Trophoblast cell (in vitro differentiated cells and primary cell): ENCODE results near the gene THEMIS.

Source experiments
- DNase-seq, 2 donors: peaks; one replicate each; pipeline ENCODE4 v3.0.0-alpha.2; 2016
- H2AFZ ChIP-seq: 2 replicates; pipeline ENCODE4 v1.6.1; 2013; ENCODE audit warnings: low read length, moderate library complexity, mild to moderate bottlenecking; ENCODE audit not compliant: insufficient read depth, poor library complexity
- H2AK5ac ChIP-seq: 2 replicates; pipeline ENCODE4 v1.6.1; 2013; ENCODE audit warnings: mild to moderate bottlenecking, low read length
- H2BK120ac ChIP-seq: 2 replicates; pipeline ENCODE4 v1.6.1; 2013; ENCODE audit warnings: low read length, mild to moderate bottlenecking, moderate library complexity; ENCODE audit not compliant: insufficient read depth, poor library complexity
- H2BK12ac ChIP-seq: 2 replicates; pipeline ENCODE4 v1.6.1; 2013; ENCODE audit warnings: mild to moderate bottlenecking, low read length, moderate library complexity
- H2BK5ac ChIP-seq: 2 replicates; pipeline ENCODE4 v1.6.1; 2013; ENCODE audit warnings: low read length, low read depth, moderate library complexity, mild to moderate bottlenecking; ENCODE audit not compliant: poor library complexity
- H3K14ac ChIP-seq: 2 replicates; pipeline ENCODE4 v1.6.1; 2013; ENCODE audit warnings: mild to moderate bottlenecking, low read length
- H3K18ac ChIP-seq: 2 replicates; pipeline ENCODE4 v1.6.1; 2013; ENCODE audit warnings: mild to moderate bottlenecking, low read length
- H3K23ac ChIP-seq: 2 replicates; pipeline ENCODE4 v1.6.1; 2013; ENCODE audit warnings: low read length
- H3K27ac ChIP-seq: 2 replicates; pipeline ENCODE4 v1.5.1; 2013; ENCODE audit warnings: low read depth, mild to moderate bottlenecking, inconsistent platforms, low read length, moderate library complexity
- H3K27me3 ChIP-seq: 2 replicates; pipeline ENCODE4 v1.6.1; 2013; ENCODE audit warnings: inconsistent platforms, mild to moderate bottlenecking, low read length, moderate library complexity; ENCODE audit not compliant: insufficient read depth
- H3K36me3 ChIP-seq, 2 experiments: 1 replicate in 1 of 2; 2 replicates in 1 of 2; pipeline ENCODE4 v1.6.1; 2013; ENCODE audit warnings: low read length in 2 of 2, mild to moderate bottlenecking in 2 of 2, moderate library complexity in 1 of 2; ENCODE audit not compliant: insufficient read depth in 2 of 2, control insufficient read depth in 1 of 2
- H3K4ac ChIP-seq: 2 replicates; pipeline ENCODE4 v1.6.1; 2013; ENCODE audit warnings: low read depth, mild to moderate bottlenecking, low read length, moderate library complexity
- H3K4me1 ChIP-seq, 2 experiments: 1 replicate in 1 of 2; 2 replicates in 1 of 2; pipeline ENCODE4 v1.6.1; 2013; ENCODE audit warnings: low read length in 2 of 2, mild to moderate bottlenecking in 2 of 2, moderate library complexity in 1 of 2; ENCODE audit not compliant: insufficient read depth in 2 of 2, control insufficient read depth in 1 of 2
- H3K4me2 ChIP-seq: 2 replicates; pipeline ENCODE4 v1.6.1; 2013; ENCODE audit warnings: inconsistent platforms, mild to moderate bottlenecking, low read length, moderate library complexity
- H3K4me3 ChIP-seq: 2 replicates; pipeline ENCODE4 v1.5.1; 2013; ENCODE audit warnings: mild to moderate bottlenecking, low read depth, low read length, inconsistent platforms
- H3K79me1 ChIP-seq: one replicate; pipeline ENCODE4 v1.6.1; 2013; ENCODE audit warnings: low read length
- H3K79me2 ChIP-seq: 2 replicates; pipeline ENCODE4 v1.6.1; 2013; ENCODE audit warnings: low read length, mild to moderate bottlenecking; ENCODE audit not compliant: control insufficient read depth, insufficient read depth, poor library complexity
- H3K9ac ChIP-seq: 2 replicates; pipeline ENCODE4 v1.6.1; 2013; ENCODE audit warnings: mild to moderate bottlenecking, low read length
- H3K9me3 ChIP-seq: 2 replicates; pipeline ENCODE4 v1.6.1; 2013; ENCODE audit warnings: low read depth, mild to moderate bottlenecking, control low read depth, inconsistent platforms, low read length; ENCODE audit not compliant: insufficient read depth
- H4K12ac ChIP-seq: 2 replicates; pipeline ENCODE4 v1.6.1; 2013; ENCODE audit warnings: low read depth, mild to moderate bottlenecking, low read length, moderate library complexity
- H4K8ac ChIP-seq: 2 replicates; pipeline ENCODE4 v1.6.1; 2013; ENCODE audit warnings: low read depth, mild to moderate bottlenecking, low read length, moderate library complexity
- H4K91ac ChIP-seq: one replicate; pipeline ENCODE4 v1.6.1; 2013; ENCODE audit warnings: low read depth, mild to moderate bottlenecking, low read length, moderate library complexity
- WGBS: extraction: QIAGEN DNeasy Blood & Tissue Kit; methylation state at CpG from one replicate; pipeline ENCODE4 v1.1.7; 2013; ENCODE audit warnings: missing lambda C conversion rate; ENCODE audit not compliant: insufficient read length, insufficient coverage; ENCODE audit errors: extremely low coverage; 5-methylcytosine and 5-hydroxymethylcytosine counted together

Gene THEMIS

DNA sequence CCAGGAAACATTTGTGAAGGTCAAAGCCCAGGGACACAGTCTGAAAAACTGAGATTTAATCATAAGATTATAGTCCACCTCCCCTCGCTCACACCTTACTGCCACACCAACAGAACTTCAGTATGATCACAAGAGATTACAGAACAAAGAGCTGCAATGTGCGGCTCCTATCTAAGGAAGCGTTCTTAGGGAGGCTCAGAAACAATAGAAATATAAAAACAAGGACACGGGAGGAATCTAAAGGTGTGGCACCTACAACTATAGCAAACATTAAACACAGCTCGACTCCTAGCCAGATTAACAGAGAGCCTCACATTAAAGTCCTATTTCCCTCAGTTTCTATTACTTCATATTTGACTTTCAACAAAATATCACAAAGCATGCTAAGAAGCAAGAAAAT is 40.4 kb upstream of the THEMIS start:
- Histone ChIP-seq H3K4me1 (no peaks in the 10 kb centered on the region), H4K12ac (no peak overlapping the region), H3K4me2 (no peak overlapping the region), H3K4ac (no peak overlapping the region), H3K4me3 (no peak overlapping the region), H3K27ac (no peak overlapping the region), H3K36me3 (no peaks in the 10 kb centered on the region), H4K8ac (no peak overlapping the region), H3K18ac (no peak overlapping the region), H3K9ac (no peak overlapping the region), H3K79me1 (no peaks in the 10 kb centered on the region), H2BK120ac (no peak overlapping the region), H3K23ac (no peak overlapping the region), H3K9me3 (no peaks in the 10 kb centered on the region), H2BK5ac (no peak overlapping the region), H3K79me2 (no peaks in the 10 kb centered on the region), H3K27me3 (no peaks in the 10 kb centered on the region), H2AFZ (no peak overlapping the region), H4K91ac (no peak overlapping the region), H2BK12ac (no peak overlapping the region), H3K14ac (no peak overlapping the region), H2AK5ac (no peak overlapping the region)
- no peak for DNase-seq
- WGBS = no CpG with 5 or more reads among the region's 5 CpGs

DNA sequence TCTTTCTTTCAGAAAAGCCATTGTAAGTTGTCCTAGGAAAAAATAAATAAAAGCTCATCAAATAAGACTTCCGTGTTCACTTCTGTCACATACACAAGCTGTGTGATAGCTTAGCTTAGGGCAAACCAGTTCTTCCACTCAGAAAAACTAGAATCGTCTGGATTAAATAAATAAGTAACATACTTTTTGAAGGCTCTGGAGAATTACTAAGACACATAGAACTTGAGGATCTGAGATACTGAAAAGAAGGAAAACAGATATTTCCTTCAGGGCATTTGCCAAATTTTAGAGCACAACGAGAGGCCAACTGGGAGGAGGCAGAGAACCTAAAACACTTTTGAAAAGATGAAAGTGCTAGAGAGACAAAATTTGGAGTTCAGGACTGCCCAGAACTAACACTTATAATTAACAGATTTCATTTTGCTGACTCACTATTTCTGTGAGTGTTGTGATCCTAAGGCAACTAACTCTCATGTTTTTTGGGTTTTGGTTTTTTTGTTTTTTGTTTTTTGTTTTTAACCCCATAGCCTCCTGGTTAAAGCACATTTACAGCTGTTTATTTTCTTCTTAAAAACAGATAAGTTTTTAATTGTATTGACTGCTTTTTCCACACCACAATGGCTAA is 38.7 kb upstream of the THEMIS start:
- Histone ChIP-seq H4K12ac (no peak overlapping the region), H3K18ac (no peak overlapping the region), H3K14ac (no peak overlapping the region), H2BK5ac (no peak overlapping the region), H3K79me1 (no peaks in the 10 kb centered on the region), H3K27me3 (no peaks in the 10 kb centered on the region), H3K4me2 (no peak overlapping the region), H4K91ac (no peak overlapping the region), H3K36me3 (no peaks in the 10 kb centered on the region), H3K27ac (peak overlapping the region; percentile 34), H3K23ac (no peak overlapping the region), H2BK120ac (no peak overlapping the region), H3K9me3 (no peaks in the 10 kb centered on the region), H3K4me1 (no peaks in the 10 kb centered on the region), H3K79me2 (no peaks in the 10 kb centered on the region), H4K8ac (no peak overlapping the region), H3K4ac (no peak overlapping the region), H2BK12ac (no peak overlapping the region), H3K9ac (no peak overlapping the region), H3K4me3 (no peak overlapping the region), H2AFZ (no peak overlapping the region), H2AK5ac (no peak overlapping the region)
- DNase-seq = peak in 1 of 2 donors; percentile 74
- no CpG with 5 or more reads among the region's 3 CpGs for WGBS

DNA sequence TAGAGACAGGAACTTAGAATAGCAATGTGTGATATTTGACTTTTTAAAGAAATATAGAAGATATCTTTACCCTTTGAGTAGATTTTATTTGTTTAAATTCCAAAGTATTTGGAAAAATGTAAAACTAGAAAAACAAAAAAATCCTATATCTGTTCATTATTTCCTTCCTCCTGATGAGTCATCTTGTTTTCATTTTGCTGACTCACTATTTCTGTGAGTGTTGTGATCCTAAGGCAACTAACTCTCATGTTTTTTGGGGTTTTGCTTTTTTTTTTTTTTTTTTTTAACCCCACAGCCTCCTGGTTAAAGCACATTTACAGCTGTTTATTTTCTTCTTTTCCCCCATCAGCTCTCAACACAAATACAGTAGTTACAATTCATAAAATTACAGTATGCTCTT is 37.8 kb upstream of the THEMIS start:
- H2BK5ac ChIP-seq = no peak overlapping the region
- H3K18ac ChIP-seq = no peak overlapping the region
- no peak overlapping the region for H4K8ac ChIP-seq
- no peak overlapping the region for H4K12ac ChIP-seq
- no peak overlapping the region for H4K91ac ChIP-seq
- H3K4ac ChIP-seq = no peak overlapping the region
- H3K79me2 ChIP-seq = no peaks in the 10 kb centered on the region
- H3K4me3 ChIP-seq = no peak overlapping the region
- no peaks in the 10 kb centered on the region for H3K27me3 ChIP-seq
- H3K23ac ChIP-seq = no peak overlapping the region
- H3K36me3 ChIP-seq = no peaks in the 10 kb centered on the region
- no peaks in the 10 kb centered on the region for H3K79me1 ChIP-seq
- no peak overlapping the region for H2BK120ac ChIP-seq
- no peak overlapping the region for H3K9ac ChIP-seq
- no peak overlapping the region for H2AFZ ChIP-seq
- no peak overlapping the region for H3K4me2 ChIP-seq
- no peak overlapping the region for H3K14ac ChIP-seq
- no peak overlapping the region for H2BK12ac ChIP-seq
- no peaks in the 10 kb centered on the region for H3K4me1 ChIP-seq
- H2AK5ac ChIP-seq = no peak overlapping the region
- no peaks in the 10 kb centered on the region for H3K9me3 ChIP-seq
- no peak overlapping the region for H3K27ac ChIP-seq
- peak in 1 of 2 donors; percentile 13 for DNase-seq

DNA sequence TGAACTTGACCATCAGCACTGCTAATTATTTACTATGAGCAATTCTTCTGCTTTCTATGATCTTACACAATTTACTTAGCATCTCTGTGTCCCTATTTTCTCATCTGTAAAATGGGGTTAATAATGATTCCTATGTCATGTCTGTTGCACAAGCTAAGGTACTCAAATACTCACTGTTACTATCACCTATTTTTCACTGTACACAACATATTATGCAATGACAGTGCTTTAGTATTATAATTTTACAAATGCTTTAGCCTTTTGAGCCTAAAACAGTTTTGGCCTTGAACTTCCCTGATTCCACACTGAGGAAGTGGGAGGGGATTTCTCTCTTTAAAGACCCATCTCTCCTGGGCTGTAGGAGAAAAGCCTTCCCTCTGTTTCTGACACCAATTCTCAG is 36.9 kb upstream of the THEMIS start:
- Histone ChIP-seq H2AFZ (no peak overlapping the region), H3K9ac (no peak overlapping the region), H3K4ac (no peak overlapping the region), H2BK5ac (no peak overlapping the region), H3K4me2 (peak overlapping the region; percentile 23), H3K4me1 (no peaks in the 10 kb centered on the region), H2BK12ac (no peak overlapping the region), H4K91ac (no peak overlapping the region), H2AK5ac (no peak overlapping the region), H4K8ac (no peak overlapping the region), H3K18ac (no peak overlapping the region), H3K9me3 (peaks cover 2% of the 10 kb centered on the region), H3K36me3 (no peaks in the 10 kb centered on the region), H2BK120ac (no peak overlapping the region), H3K4me3 (no peak overlapping the region), H4K12ac (no peak overlapping the region), H3K27ac (no peak overlapping the region), H3K27me3 (no peaks in the 10 kb centered on the region), H3K23ac (no peak overlapping the region), H3K79me2 (no peaks in the 10 kb centered on the region), H3K79me1 (no peaks in the 10 kb centered on the region), H3K14ac (no peak overlapping the region)
- DNase-seq = no peak
